HepG2 (cell line): ENCODE data around the gene SMOC1. TPM values are rescaled to one million over a fixed set of nuclear protein-coding genes. Genes with fewer than 3 reads are reported as not detected.

Experiments
- ATAC-seq: fragments of 200-7000 bp; cut with Tn5 transposase; 3 replicates; pipeline ENCODE4 v1.9.1; 2020; ENCODE audit warnings: mild to moderate bottlenecking, moderate library complexity
- BruUV-seq: library from RNA; stranded (reverse); fragments of 400-500 nt; replicated peaks from 2 replicates; lab custom pipeline; 2021; lab: Mats Ljungman, UMichigan
- CTCF ChIA-PET: fragments of 300-600 bp; formaldehyde crosslinking; extraction: SDS; loops from one replicate; lab custom pipeline; 2021; ENCODE audit warnings: low total read pairs, inconsistent platforms, low intra/inter-chr PET ratio; lab: Yijun Ruan, JAX
- POLR2A ChIA-PET: fragments of 350-600 bp; sonication (Branson Sonifier 250); formaldehyde crosslinking; loops from one replicate; lab custom pipeline; 2020; ENCODE audit warnings: antibody characterized with exemption, inconsistent platforms; lab: Yijun Ruan, JAX
- DNase-seq: peaks from one replicate; pipeline ENCODE4 v3.0.0-alpha.2; 2015; ENCODE audit warnings: low spot score
- FAIRE-seq: peaks from 3 replicates; lab custom pipeline; 2011; peaks lifted over from hg19 to GRCh38; lab: Jason Lieb, UNC
- H2AFZ ChIP-seq: one replicate; pipeline ENCODE4 v1.6.1; 2011; ENCODE audit warnings: low read length, inconsistent platforms
- H3K27ac ChIP-seq: fragments of 300-600 bp; 3 replicates; pipeline ENCODE4 v1.8.0; 2011; ENCODE audit warnings: mixed run types, mild to moderate bottlenecking, mixed read lengths, low read length, inconsistent platforms; ENCODE audit not compliant: insufficient read depth; ENCODE audit errors: extremely low read length
- H3K27me3 ChIP-seq, 2 experiments: fragments of 200-600 bp in 1 of 2; 2 replicates in 1 of 2; 3 replicates in 1 of 2; pipeline versions ENCODE4 v1.6.0 to v1.8.0; 2011; ENCODE audit warnings: low read length in 2 of 2, mild to moderate bottlenecking in 2 of 2, moderate library complexity in 2 of 2, inconsistent platforms in 1 of 2; ENCODE audit not compliant: insufficient read depth in 2 of 2, control insufficient read depth in 1 of 2
- H3K36me3 ChIP-seq, 2 experiments: fragments of 200-600 bp in 1 of 2; replicated peaks in 1 of 2; 2 replicates in 1 of 2; 3 replicates in 1 of 2; pipeline versions ENCODE4 v1.5.1 to v1.8.0; 2011; ENCODE audit warnings: low read length in 2 of 2, inconsistent platforms in 1 of 2; ENCODE audit not compliant: insufficient read depth in 2 of 2, control insufficient read depth in 1 of 2
- H3K4me1 ChIP-seq: 2 replicates; pipeline ENCODE4 v1.5.1; 2012; ENCODE audit warnings: low read length, inconsistent platforms; ENCODE audit not compliant: insufficient read depth
- H3K4me2 ChIP-seq: 2 replicates; pipeline ENCODE4 v1.6.0; 2011; ENCODE audit warnings: low read depth, low read length, inconsistent platforms
- H3K4me3 ChIP-seq, 3 experiments: fragments of 200-600 bp in 1 of 3; sonication (generic), shearing (Covaris generic) in 1 of 3; replicated peaks in 1 of 3; 2 replicates each; pipeline ENCODE4 v1.5.1; 2011 to 2016; ENCODE audit warnings: low read length in 3 of 3, inconsistent platforms in 2 of 3, low read depth in 2 of 3, mild to moderate bottlenecking in 2 of 3, control low read depth in 1 of 3, mixed read lengths in 1 of 3; ENCODE audit not compliant: insufficient read depth in 1 of 3
- H3K79me2 ChIP-seq: one replicate; pipeline ENCODE4 v1.6.1; 2011; ENCODE audit warnings: low read length, inconsistent platforms; ENCODE audit not compliant: insufficient read depth
- H3K9ac ChIP-seq: 2 replicates; pipeline ENCODE4 v1.6.0; 2011; ENCODE audit warnings: mild to moderate bottlenecking, low read depth, low read length, inconsistent platforms; ENCODE audit not compliant: insufficient read depth
- H3K9me3 ChIP-seq: 2 replicates; pipeline ENCODE4 v1.5.1; 2012; ENCODE audit warnings: mild to moderate bottlenecking, low read length
- H4K20me1 ChIP-seq: 2 replicates; pipeline ENCODE4 v1.6.0; 2011; ENCODE audit warnings: inconsistent platforms, mild to moderate bottlenecking, low read length, moderate library complexity; ENCODE audit not compliant: insufficient read depth
- CCAR2 ChIP-seq: fragments of 200-400 bp; formaldehyde crosslinking; optimal IDR thresholded peaks from 2 replicates; pipeline ENCODE3; 2018; ENCODE audit warnings: low read depth, mild to moderate bottlenecking, low read length, moderate library complexity
- EHMT2 ChIP-seq: fragments of 200-600 bp; sonication (generic); IDR thresholded peaks from 2 replicates; pipeline ENCODE4 v1.7.0; 2017; ENCODE audit warnings: antibody characterized with exemption, low read depth, low read length, borderline replicate concordance
- ELF3 ChIP-seq: IDR thresholded peaks from 2 replicates; pipeline ENCODE4 v1.6.1; 2016; ENCODE audit warnings: missing genetic modification reagents, missing compliant biosample characterization
- MED13 ChIP-seq: sonication (generic); formaldehyde crosslinking; IDR thresholded peaks from 2 replicates; pipeline ENCODE4 v1.5.0; 2020; ENCODE audit warnings: missing genetic modification reagents
- MYC ChIP-seq: sonication (generic); formaldehyde crosslinking; IDR thresholded peaks from 2 replicates; pipeline ENCODE4 v1.9.0; 2021; ENCODE audit warnings: missing genetic modification reagents, borderline replicate concordance
- NCOA2 ChIP-seq: sonication (generic); formaldehyde crosslinking; IDR thresholded peaks from 2 replicates; pipeline ENCODE4 v1.8.0; 2022; ENCODE audit warnings: inconsistent platforms
- NFKB2 ChIP-seq: sonication (generic); formaldehyde crosslinking; IDR thresholded peaks from 2 replicates; pipeline ENCODE4 v1.4.0; 2020; ENCODE audit warnings: missing genetic modification reagents, borderline replicate concordance
- POLR2AphosphoS2 ChIP-seq: IDR thresholded peaks from 2 replicates; pipeline ENCODE4 v1.6.1; 2011; ENCODE audit warnings: low read depth, low read length, improper control_type of control experiment
- SAFB2 ChIP-seq: sonication (generic); formaldehyde crosslinking; IDR thresholded peaks from 2 replicates; pipeline ENCODE4 v1.5.1; 2020; ENCODE audit warnings: missing genetic modification reagents, low read depth, mild to moderate bottlenecking, borderline replicate concordance
- SIX1 ChIP-seq: sonication (generic); formaldehyde crosslinking; IDR thresholded peaks from 2 replicates; pipeline ENCODE4 v1.4.0; 2020; ENCODE audit warnings: missing genetic modification reagents, borderline replicate concordance
- STAG1 ChIP-seq: sonication (generic); formaldehyde crosslinking; IDR thresholded peaks from 2 replicates; pipeline ENCODE4 v1.4.0; 2020; ENCODE audit warnings: missing genetic modification reagents
- TSC22D2 ChIP-seq: sonication (generic); formaldehyde crosslinking; IDR thresholded peaks from 2 replicates; pipeline ENCODE4 v1.5.1; 2020; ENCODE audit warnings: missing genetic modification reagents, mild to moderate bottlenecking, borderline replicate concordance
- ZFP82 ChIP-seq: sonication (generic); formaldehyde crosslinking; IDR thresholded peaks from 2 replicates; pipeline ENCODE4 v1.5.1; 2020; ENCODE audit warnings: mild to moderate bottlenecking, missing genetic modification reagents, borderline replicate concordance
- ZNF44 ChIP-seq: sonication (generic); formaldehyde crosslinking; IDR thresholded peaks from 2 replicates; pipeline ENCODE4 v1.5.1; 2020; ENCODE audit warnings: mild to moderate bottlenecking, missing genetic modification reagents
- ZNF570 ChIP-seq: sonication (generic); formaldehyde crosslinking; IDR thresholded peaks from 2 replicates; pipeline ENCODE4 v1.4.0; 2020; ENCODE audit warnings: mild to moderate bottlenecking, missing genetic modification reagents, borderline replicate concordance
- ZNF605 ChIP-seq: sonication (generic); formaldehyde crosslinking; IDR thresholded peaks from 2 replicates; pipeline ENCODE4 v1.8.0; 2022; ENCODE audit warnings: mild to moderate bottlenecking, missing genetic modification reagents
- ZNF614 ChIP-seq: IDR thresholded peaks from 2 replicates; pipeline ENCODE4 v1.6.1; 2018; ENCODE audit warnings: missing biosample characterization, missing genetic modification reagents, inconsistent platforms, borderline replicate concordance
- ZNF772 ChIP-seq: sonication (generic); formaldehyde crosslinking; IDR thresholded peaks from 2 replicates; pipeline ENCODE4 v1.5.0; 2020; ENCODE audit warnings: mild to moderate bottlenecking, missing genetic modification reagents
- ZNF775 ChIP-seq: sonication (generic); formaldehyde crosslinking; IDR thresholded peaks from 2 replicates; pipeline ENCODE4 v1.4.0; 2020; ENCODE audit warnings: missing genetic modification reagents, mild to moderate bottlenecking, moderate library complexity, borderline replicate concordance
- ZNF878 ChIP-seq: sonication (generic); formaldehyde crosslinking; IDR thresholded peaks from 2 replicates; pipeline ENCODE4 v1.8.1; 2023; ENCODE audit warnings: mild to moderate bottlenecking, missing genetic modification reagents, moderate library complexity
- in situ Hi-C: cut with HindIII; loops from 2 replicates; pipeline ENCODE4 v1.10.0; 2017; ENCODE audit warnings: low pct_unique_long_range_greater_than_20kb; ENCODE audit not compliant: extremely low pct_ligation_motif_present
- intact Hi-C: fragments of 100-400 bp; cut with micrococcal nuclease; formaldehyde crosslinking; loops from one replicate; pipeline ENCODE4 v1.10.0; 2022; ENCODE audit not compliant: unreplicated experiment
- polyA plus RNA-seq, 8 experiments: library from polyadenylated mRNA; depleted of rRNA in 3 of 8; stranded (reverse) in 7 of 8; unstranded in 1 of 8; fragments of >200 nt; fragmentation: Illumina TruSeq in 4 of 8; extraction: Trizol in 4 of 8; gene quantifications; 2 replicates each; pipeline versions ENCODE4 v1.2.1 to v1.2.3, GENCODE V29; 2011 to 2016; ENCODE audit warnings: low read depth in 4 of 8, missing spikeins in 1 of 8, mixed read lengths in 1 of 8; ENCODE audit not compliant: insufficient read depth in 1 of 8
- total RNA-seq, 5 experiments: library from RNA; depleted of rRNA; stranded (reverse); fragments of >200 nt; fragmentation: Illumina TruSeq; extraction: Trizol; gene quantifications; 2 replicates each; pipeline ENCODE4 v1.2.3, GENCODE V29; 2016; ENCODE audit warnings: low read depth in 1 of 5
- TF ChIP-seq, protein P1 (sequence below): IDR thresholded peaks from 2 replicates; pipeline ENCODE4 v1.6.1; 2016

SMOC1 gene
- total and polyA plus RNA-seq, 2 of the 13 experiments (the other 11 are each of a cell fraction or from before 2014, with no cell fraction given) = 17.8 to 35.6 TPM

DNA sequence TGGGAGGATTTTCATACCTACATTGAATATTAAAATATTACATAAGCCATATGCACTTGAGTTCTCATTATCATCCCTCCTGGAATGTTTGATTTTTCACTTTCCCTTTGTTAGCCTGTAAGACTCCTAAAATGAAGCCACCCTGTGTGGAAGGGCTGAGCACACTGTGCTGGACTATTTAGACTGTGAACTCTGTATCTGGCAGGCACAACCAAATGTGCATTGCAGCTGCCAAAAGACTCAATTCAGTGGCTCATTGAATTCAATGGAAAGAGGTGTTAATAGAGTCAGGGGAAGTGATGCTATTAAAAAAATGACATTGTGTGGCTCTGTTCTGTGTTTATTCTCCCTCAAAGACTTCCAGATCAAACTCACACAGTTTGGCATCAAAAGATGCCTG lies 111.1 kb downstream of the SMOC1 start:
- Histone ChIP-seq H4K20me1 (no peaks in the 10 kb centered on the region), H3K9ac (no peak overlapping the region), H3K9me3 (no peaks in the 10 kb centered on the region), H3K27me3 (no peaks in the 10 kb centered on the region), H3K4me2 (no peak overlapping the region), H3K79me2 (no peaks in the 10 kb centered on the region), H3K36me3 (peaks cover 3 to 8% of the 10 kb centered on the region in 2 experiments; a peak in 3 of 5 replicates), H3K4me1 (peaks cover 21% of the 10 kb centered on the region), H3K4me3 (no peak overlapping the region), H3K27ac (no peak overlapping the region), H2AFZ (no peak overlapping the region)
- no peak for FAIRE-seq
- DNase-seq = no peak
- ChIA-PET CTCF (no interaction called here), POLR2A (no interaction called here)
- in situ Hi-C loops = no loop called here
- ATAC-seq = no peak
- TF ChIP-seq ELF3 (CRISPR knock-in tag) = no peak
- no peak for TF ChIP-seq NFKB2
- TF ChIP-seq STAG1 (CRISPR knock-in tag) = no peak
- no peak for TF ChIP-seq CCAR2
- TF ChIP-seq TSC22D2 (CRISPR knock-in tag) = no peak
- BruUV-seq = no TSS peak
- intact Hi-C loops = no loop called here

DNA sequence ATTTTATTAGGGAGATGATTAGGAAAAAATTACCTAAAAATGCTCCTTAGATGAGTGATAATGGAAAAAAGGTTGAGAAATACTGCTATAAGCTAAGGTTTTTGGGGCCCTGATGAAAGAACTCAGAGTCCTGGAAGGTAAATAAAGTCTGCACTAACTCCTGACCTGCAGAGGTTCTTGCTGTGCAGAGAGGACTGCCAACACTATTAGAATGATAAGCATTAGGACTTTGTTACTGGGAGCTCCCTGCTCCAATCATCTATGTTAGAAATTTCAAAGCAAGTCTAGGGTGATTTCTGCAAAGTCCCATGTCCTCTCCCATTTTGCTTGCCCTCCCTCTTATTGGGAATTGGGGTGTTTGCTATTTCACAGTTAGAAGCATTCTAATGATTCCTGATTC lies 112.2 kb downstream of the SMOC1 start:
- Histone ChIP-seq H3K4me3 (no peak overlapping the region), H3K79me2 (no peaks in the 10 kb centered on the region), H3K36me3 (peaks cover 3 to 5% of the 10 kb centered on the region in 2 experiments; a peak in 3 of 5 replicates), H3K27me3 (no peaks in the 10 kb centered on the region), H3K9ac (no peak overlapping the region), H3K27ac (no peak overlapping the region), H3K9me3 (no peaks in the 10 kb centered on the region), H2AFZ (no peak overlapping the region), H4K20me1 (no peaks in the 10 kb centered on the region), H3K4me2 (no peak overlapping the region), H3K4me1 (peaks cover 21% of the 10 kb centered on the region)
- no peak for TF ChIP-seq NCOA2 (CRISPR knock-in tag)
- no peak for TF ChIP-seq ZFP82 (CRISPR knock-in tag)
- no peak for TF ChIP-seq ZNF614 (CRISPR knock-in tag)
- no peak for TF ChIP-seq ZNF775 (CRISPR knock-in tag)
- TF ChIP-seq ZNF44 (CRISPR knock-in tag) = no peak
- no peak for TF ChIP-seq MED13 (CRISPR knock-in tag)
- no peak for TF ChIP-seq ZNF570 (CRISPR knock-in tag)
- TF ChIP-seq EHMT2 = no peak
- no peak for TF ChIP-seq ZNF605 (CRISPR knock-in tag)
- TF ChIP-seq SAFB2 (CRISPR knock-in tag) = no peak
- no peak for TF ChIP-seq ZNF772 (CRISPR knock-in tag)
- TF ChIP-seq MYC (CRISPR knock-in tag) = no peak
- TF ChIP-seq SIX1 (CRISPR knock-in tag) = no peak
- TF ChIP-seq, protein P1, sequence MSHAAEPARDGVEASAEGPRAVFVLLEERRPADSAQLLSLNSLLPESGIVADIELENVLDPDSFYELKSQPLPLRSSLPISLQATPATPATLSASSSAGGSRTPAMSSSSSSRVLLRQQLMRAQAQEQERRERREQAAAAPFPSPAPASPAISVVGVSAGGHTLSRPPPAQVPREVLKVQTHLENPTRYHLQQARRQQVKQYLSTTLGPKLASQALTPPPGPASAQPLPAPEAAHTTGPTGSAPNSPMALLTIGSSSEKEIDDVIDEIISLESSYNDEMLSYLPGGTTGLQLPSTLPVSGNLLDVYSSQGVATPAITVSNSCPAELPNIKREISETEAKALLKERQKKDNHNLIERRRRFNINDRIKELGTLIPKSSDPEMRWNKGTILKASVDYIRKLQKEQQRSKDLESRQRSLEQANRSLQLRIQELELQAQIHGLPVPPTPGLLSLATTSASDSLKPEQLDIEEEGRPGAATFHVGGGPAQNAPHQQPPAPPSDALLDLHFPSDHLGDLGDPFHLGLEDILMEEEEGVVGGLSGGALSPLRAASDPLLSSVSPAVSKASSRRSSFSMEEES (CRISPR knock-in tag) = no peak
- TF ChIP-seq ZNF878 (CRISPR knock-in tag) = no peak
- TF ChIP-seq POLR2AphosphoS2 = no peak
- ChIA-PET CTCF (no interaction called here), POLR2A (no interaction called here)
- intact Hi-C loops = no loop called here
- DNase-seq (no peak), ATAC-seq (no peak), FAIRE-seq (no peak)
- in situ Hi-C loops = no loop called here
- no TSS peak for BruUV-seq
